ENCODE data around the gene OR51V1.
"Not testable (repeated sequence)": the region's sequence is repeated elsewhere in the genome, so short reads cannot be mapped to it uniquely, and the experiment has no call there.

OR51V1 gene

GRCh38 chr11:5229796-5230195 is 29.3 kb upstream of the OR51V1 start:
- no peak for DNase-seq

DNA sequence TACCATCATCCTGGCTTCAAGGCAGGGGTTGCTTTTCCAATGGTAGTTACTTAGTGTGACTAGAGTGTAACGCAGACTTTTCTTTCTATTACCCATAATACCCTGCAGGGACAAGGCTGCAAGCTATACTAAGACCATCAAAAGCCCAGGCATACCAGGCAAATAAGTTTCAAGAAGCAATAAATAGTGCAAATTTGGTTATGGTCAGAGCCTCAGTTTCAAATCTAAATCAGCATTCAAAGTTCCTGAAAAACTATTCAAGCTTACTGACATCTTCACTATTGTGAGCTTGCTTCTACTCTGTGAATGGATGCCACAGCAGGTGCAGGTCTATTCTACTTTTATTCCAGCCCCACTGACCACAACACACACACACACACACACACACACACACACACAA is 28.9 kb upstream of the OR51V1 start:
- no peak for DNase-seq

GRCh38 chr11:5228124-5228523 is 27.6 kb upstream of the OR51V1 start:
- DNase-seq: no peak

DNA sequence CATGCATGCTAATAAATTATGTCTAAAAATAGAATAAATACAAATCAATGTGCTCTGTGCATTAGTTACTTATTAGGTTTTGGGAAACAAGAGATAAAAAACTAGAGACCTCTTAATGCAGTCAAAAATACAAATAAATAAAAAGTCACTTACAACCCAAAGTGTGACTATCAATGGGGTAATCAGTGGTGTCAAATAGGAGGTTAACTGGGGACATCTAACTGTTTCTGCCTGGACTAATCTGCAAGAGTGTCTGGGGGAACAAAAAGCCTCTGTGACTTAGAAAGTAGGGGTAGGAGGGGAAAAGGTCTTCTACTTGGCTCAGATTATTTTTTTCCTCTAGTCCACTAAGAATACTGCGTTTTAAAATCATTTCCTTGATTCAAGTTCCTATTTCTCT is 27.2 kb upstream of the OR51V1 start:
- no peak for DNase-seq

DNA sequence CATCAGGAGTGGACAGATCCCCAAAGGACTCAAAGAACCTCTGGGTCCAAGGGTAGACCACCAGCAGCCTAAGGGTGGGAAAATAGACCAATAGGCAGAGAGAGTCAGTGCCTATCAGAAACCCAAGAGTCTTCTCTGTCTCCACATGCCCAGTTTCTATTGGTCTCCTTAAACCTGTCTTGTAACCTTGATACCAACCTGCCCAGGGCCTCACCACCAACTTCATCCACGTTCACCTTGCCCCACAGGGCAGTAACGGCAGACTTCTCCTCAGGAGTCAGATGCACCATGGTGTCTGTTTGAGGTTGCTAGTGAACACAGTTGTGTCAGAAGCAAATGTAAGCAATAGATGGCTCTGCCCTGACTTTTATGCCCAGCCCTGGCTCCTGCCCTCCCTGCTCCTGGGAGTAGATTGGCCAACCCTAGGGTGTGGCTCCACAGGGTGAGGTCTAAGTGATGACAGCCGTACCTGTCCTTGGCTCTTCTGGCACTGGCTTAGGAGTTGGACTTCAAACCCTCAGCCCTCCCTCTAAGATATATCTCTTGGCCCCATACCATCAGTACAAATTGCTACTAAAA is 26.3 kb upstream of the OR51V1 start, which contains the start of gene HBB:
TSS of gene HBB (minus strand) at position 340 of the 579 bp plus-strand sequence. CDS start at position 290, 50 bp downstream.
- DNase-seq: no peak

GRCh38 chr11:5225480-5225871 is 25.0 kb upstream of the OR51V1 start:
- no peak for DNase-seq

DNA sequence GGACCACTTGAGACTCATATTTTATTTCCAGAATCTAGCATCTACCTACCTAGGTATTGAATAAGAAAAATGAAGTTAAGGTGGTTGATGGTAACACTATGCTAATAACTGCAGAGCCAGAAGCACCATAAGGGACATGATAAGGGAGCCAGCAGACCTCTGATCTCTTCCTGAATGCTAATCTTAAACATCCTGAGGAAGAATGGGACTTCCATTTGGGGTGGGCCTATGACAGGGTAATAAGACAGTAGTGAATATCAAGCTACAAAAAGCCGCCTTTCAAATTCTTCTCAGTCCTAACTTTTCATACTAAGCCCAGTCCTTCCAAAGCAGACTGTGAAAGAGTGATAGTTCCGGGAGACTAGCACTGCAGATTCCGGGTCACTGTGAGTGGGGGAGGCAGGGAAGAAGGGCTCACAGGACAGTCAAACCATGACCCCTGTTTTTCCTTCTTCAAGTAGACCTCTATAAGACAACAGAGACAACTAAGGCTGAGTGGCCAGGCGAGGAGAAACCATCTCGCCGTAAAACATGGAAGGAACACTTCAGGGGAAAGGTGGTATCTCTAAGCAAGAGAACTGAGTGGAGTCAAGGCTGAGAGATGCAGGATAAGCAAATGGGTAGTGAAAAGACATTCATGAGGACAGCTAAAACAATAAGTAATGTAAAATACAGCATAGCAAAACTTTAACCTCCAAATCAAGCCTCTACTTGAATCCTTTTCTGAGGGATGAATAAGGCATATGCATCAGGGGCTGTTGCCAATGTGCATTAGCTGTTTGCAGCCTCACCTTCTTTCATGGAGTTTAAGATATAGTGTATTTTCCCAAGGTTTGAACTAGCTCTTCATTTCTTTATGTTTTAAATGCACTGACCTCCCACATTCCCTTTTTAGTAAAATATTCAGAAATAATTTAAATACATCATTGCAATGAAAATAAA is 24.3 kb upstream of the OR51V1 start:
- DNase-seq: no peak

DNA sequence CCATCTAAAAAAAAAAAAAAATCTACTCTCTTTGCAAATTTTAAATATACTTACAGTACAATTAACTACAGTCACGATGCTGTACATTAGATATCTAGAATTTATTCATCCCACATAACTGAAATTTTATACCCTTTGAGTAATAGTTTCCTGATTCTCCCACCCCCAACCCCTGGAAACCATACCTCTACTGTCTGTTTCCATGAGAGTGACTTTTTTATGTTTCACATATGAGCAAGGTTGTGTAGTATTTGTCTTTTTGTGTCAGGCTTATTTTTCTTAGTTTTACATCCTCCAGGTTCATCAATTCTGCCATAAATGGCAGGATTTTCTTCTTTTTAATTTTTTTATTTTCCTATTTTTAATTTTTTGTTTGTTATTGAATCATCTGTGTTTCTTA is 23.2 kb upstream of the OR51V1 start:
- DNase-seq: no peak

DNA sequence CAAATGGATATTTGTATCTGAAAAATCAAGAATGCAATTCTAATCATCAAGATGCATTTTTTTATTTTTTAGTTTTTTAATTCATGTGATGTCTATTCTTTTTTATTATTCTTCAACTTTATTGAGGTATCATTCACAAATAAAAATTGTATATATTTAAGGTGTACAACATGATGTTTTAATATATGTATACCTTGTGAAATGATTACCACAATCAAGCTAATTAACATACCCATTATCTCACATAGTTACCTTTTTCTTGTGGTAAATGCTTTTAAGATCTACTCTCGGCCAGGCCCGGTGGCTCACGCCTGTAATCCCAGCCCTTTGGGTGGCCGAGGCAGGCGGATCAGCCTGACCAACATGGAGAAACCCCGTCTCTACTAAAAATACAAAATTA is 22.7 kb upstream of the OR51V1 start:
- DNase-seq: no peak

- DNase-seq: no peak
These were observed 9.9 kb upstream of the OR51V1 start for GRCh38 chr11:5210376-5210885.

DNA sequence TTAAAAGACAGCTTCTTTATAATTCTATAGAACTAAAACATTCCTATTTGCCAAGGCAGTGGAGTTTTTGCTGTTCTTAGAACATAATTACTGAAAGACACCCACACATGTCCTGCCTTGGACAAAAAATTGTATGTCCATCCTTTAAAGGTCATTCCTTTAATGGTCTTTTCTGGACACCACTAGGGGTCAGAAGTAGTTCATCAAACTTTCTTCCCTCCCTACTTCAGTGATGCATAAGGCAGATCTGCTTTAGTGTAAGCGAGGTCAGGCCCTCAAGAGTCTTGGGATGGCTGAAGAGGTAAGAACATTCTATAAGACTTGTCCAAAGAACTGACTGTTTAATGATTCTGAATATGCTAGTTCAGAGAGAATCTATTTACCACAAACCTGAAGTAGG is 4.3 kb upstream of the OR51V1 start:
- DNase-seq: no peak

GRCh38 chr11:5203366-5203765 is 2.9 kb upstream of the OR51V1 start:
- DNase-seq: no peak

DNA sequence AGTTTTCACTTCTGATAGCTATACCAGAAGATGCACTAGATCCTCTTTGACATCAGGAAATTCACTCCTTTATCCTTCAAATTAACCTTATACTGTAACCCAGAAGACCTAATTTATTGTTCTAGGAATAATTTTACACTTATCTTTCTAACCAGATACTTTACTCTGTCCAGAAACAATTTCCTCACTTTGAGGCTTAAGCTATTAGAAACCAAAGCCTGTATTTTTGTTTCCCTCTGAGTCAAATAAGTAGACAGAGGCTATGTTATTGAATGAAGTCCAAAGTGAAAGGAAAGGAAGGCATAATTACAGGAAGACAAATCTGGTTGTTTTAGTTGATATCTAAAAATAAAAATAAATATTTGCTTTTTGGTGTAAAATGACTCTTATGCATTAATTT is 2.2 kb downstream of the OR51V1 start:
- no peak for DNase-seq

- DNase-seq: no peak
These were observed 2.9 kb downstream of the OR51V1 start for GRCh38 chr11:5197536-5197935.

DNA sequence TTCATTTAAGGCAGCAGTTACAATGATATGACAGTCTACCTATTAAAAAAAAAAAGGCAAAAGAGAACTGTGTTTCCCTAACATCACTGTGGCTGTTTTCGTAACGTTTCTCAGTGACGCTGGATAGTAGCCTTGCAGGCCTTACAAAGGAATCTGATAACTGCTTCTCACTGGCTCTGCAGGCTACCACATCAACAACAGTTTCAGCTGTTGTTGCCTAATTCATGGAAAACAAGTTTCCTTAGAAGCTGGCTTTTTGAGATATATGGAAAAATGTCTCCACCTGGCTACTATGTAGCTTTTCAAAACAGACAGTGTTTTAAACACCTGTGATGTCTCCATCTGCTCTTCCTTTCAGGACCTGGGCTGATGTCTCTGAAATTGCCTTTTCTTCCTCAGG is 3.8 kb downstream of the OR51V1 start:
- DNase-seq: no peak

DNA sequence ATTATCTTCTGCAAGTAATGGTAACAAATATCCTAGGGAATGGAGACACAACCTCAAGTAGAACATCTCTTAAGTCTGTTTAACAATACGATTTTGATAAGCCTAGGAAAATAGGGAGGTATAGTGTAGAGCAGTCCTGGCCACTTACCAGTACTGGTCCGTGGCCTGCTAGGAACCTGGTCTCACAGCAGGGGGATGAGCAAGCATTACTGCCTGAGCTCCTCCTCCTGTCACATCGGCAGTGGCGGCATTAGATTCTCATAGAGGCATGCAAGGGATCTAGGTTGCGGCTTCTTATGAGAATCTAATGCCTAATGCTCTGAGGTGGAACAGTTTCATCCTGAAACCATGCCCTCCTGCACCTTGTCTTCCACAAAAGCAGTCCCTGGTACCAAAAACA is 4.4 kb downstream of the OR51V1 start:
- DNase-seq: no peak

GRCh38 chr11:5192738-5193137 is 7.7 kb downstream of the OR51V1 start:
- DNase-seq: no peak

DNA sequence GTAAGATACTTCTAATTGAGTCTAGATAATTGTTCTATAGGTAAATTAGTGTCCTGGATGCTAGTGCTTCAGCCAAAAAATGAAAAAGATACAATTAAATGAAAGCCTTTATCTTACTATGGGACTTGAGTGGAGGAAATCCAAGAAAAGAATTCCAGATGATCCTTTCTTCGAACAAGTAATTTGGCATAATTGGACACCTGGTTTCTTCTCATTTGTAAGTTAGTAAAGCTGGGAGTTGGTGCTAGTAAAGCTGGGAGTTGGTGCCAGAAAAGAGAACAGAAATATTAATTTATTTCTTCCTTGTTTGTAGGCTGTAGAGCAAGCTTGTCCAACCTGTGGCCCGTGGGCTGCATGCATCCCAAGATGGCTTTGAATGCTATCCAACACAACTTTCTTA is 12.3 kb downstream of the OR51V1 start:
- DNase-seq: no peak

GRCh38 chr11:5178046-5178837 is 22.2 kb downstream of the OR51V1 start:
- no peak for DNase-seq

DNA sequence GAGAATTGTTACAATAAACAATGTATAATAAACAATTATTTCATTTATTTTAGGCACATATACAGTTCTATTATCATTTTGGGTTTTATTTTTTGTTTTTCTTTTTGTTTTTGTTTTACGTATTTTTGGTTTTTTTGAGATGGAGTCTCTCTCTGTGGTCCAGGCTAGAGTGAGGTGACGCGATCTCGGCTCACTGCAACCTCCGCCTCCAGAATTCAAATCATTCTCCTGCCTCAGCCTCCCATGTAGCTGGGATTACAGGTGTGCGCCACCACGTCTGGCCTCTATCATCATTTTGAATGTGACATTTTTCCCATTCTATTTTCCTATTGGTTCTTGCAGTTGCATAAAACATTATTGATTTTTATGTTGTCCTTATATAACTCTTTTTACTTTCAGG is 25.5 kb downstream of the OR51V1 start:
- no peak for DNase-seq

DNA sequence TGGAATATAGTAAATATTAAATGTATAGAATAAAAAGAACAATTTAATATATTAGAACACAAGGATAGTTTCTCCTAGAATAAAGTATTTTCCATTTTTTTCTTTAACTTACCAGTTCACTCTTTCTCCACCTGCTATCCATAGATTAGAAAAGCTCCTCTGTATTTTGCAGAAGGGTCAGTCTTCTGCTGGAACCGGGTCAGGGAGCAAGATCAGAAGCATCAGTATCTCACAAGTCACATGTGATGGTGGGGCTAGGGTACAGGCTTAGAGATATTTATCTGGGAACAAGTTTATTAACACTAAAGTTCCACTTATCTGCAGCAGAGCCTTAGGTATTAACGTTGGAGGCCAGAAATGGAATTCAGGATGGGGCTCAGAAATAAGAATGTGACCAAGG is 28.6 kb downstream of the OR51V1 start:
- DNase-seq: no peak

GRCh38 chr11:5165898-5166297 is 34.6 kb downstream of the OR51V1 start:
- not testable (repeated sequence) for DNase-seq

GRCh38 chr11:5164807-5165206 is 35.7 kb downstream of the OR51V1 start:
- not testable (repeated sequence) for DNase-seq

All from activated CD4-positive, alpha-beta T cell treated with anti-CD3 and anti-CD28 coated beads, Interleukin-2, amount 50 U/mL, for 1 hour (primary cell).